ENCODE measurements around the gene HS1BP3. TPM values are rescaled to one million over a fixed set of nuclear protein-coding genes. Genes with fewer than 3 reads are reported as not detected.

The HS1BP3 gene
- total RNA-seq, 1 donor from 2014 or later = 14.4 TPM

DNA sequence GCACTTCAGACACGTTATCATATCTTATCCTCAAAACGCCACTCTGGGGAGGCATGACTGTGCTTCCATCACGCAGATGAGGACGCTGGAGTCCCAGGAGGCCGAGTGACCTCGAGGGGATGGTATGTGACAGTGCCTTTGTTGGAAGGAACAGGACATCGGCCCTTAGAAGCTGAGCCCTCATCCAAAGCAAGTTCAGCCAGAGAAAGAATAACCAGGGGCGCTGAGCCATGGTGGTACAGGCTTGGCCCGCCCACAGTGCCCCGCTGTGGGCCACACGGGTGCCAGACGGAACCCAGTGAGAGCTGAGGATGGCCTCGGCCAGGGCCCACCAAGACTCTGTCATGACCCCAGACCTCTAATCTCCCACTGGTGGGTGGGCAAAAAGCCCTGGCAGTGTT, 31.3 kb downstream of the HS1BP3 start:
- DNase-seq (ENCODE audit: low read depth) = no peak
- TF ChIP-seq, protein P1, sequence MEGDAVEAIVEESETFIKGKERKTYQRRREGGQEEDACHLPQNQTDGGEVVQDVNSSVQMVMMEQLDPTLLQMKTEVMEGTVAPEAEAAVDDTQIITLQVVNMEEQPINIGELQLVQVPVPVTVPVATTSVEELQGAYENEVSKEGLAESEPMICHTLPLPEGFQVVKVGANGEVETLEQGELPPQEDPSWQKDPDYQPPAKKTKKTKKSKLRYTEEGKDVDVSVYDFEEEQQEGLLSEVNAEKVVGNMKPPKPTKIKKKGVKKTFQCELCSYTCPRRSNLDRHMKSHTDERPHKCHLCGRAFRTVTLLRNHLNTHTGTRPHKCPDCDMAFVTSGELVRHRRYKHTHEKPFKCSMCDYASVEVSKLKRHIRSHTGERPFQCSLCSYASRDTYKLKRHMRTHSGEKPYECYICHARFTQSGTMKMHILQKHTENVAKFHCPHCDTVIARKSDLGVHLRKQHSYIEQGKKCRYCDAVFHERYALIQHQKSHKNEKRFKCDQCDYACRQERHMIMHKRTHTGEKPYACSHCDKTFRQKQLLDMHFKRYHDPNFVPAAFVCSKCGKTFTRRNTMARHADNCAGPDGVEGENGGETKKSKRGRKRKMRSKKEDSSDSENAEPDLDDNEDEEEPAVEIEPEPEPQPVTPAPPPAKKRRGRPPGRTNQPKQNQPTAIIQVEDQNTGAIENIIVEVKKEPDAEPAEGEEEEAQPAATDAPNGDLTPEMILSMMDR (conservative IDR thresholded peaks at IDR 0.05; ENCODE audit: low read depth, low read length) = no peak

DNA sequence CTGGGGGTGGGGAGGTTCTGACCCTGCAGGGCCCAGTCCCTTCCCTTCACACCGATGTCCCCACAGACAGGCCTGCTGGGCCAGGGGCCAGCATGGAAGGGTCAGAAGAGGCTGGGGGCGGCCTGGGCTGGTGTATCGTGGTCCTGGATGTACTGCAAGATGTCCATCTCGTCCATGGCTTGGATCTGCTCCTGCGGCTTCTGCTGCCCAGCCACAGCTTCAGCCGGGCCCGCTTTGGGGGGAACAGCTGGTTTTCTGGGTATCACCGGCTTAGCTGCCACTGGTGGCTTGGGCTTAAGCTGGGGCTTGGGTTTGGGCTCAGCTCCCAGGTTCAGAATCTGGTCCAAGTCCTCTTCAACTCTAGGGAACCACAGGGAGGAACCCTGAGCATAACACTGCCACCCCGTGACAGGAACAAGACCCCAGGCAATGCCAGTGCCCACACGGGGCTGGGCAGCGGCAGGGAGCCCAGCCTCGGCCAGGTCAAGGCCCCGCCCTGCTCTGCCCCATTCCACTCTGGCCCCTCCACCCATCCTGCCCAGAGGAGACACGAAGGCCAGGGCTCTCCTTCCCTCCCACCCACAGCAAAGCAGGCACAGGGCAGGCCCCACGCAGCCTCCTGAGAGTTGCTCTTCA, 31.9 kb downstream of the HS1BP3 start:
- no peak overlapping the region for H3K4me3 ChIP-seq (ENCODE audit: low read depth, low read length)
- DNase-seq (ENCODE audit: low read depth) = no peak
- TF ChIP-seq, protein P1 (conservative IDR thresholded peaks at IDR 0.05; ENCODE audit: low read depth, low read length) = no peak

More for the DNA sequence above, 31.3 kb downstream of the HS1BP3 start:
- H3K4me3 ChIP-seq (ENCODE audit: low read depth, low read length) = no peak overlapping the region

DNA sequence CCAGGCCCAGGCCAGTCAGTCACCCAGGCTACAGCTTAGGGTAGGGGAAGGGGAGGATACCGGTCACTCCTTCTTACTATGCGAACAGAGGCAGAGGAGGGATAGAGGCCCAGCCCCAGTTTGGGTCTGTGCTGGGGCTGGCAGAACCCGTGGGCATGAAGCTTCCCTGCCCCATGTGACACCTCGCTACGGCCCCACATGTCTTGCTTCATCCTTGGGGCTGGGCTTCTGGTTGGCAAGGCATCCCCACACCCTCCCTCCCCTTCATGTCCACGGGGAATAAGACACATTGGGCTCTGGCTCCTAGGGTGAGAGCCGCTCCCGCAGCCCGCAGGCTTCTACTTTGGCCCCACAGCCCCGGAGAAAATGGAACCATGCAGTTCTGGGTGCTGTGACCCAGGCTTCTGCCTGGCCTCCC, 32.4 kb downstream of the HS1BP3 start:
- no peak overlapping the region for H3K4me3 ChIP-seq (ENCODE audit: low read depth, low read length)
- DNase-seq (ENCODE audit: low read depth) = no peak
- TF ChIP-seq, protein P1 (conservative IDR thresholded peaks at IDR 0.05; ENCODE audit: low read depth, low read length) = no peak

DNA sequence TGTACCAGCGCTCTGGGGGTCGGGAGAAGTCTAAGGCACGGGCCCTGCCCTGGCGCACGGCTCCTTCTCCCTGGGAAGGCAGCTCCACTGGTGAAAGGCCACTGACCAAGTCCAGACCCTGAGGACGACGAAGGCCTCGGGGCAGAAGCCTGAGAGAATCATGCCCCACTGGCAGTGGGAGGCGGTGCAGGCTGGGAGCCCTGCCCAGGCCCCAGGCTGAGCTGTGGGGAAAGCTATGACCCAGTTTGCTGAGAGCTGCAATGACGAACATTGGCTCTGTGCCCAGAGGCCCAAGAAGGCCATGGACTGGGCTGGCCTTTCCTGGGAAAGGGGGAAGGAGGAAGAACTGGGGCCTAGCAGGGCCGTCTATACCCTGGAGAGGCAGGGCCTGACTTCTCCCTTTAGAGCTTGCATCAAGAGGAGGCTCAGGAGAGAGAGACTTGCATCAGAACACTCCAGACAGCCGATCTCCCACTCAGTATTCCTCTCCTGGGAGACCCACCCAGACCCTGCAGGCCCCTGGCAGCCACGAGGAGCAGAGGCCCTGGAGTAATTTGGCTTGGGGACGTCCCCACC, 32.9 kb downstream of the HS1BP3 start:
- DNase-seq (ENCODE audit: low read depth) = peak; percentile 87
- TF ChIP-seq, protein P1 (conservative IDR thresholded peaks at IDR 0.05; ENCODE audit: low read depth, low read length) = peak; percentile 51
- no peak overlapping the region for H3K4me3 ChIP-seq (ENCODE audit: low read depth, low read length)

DNA sequence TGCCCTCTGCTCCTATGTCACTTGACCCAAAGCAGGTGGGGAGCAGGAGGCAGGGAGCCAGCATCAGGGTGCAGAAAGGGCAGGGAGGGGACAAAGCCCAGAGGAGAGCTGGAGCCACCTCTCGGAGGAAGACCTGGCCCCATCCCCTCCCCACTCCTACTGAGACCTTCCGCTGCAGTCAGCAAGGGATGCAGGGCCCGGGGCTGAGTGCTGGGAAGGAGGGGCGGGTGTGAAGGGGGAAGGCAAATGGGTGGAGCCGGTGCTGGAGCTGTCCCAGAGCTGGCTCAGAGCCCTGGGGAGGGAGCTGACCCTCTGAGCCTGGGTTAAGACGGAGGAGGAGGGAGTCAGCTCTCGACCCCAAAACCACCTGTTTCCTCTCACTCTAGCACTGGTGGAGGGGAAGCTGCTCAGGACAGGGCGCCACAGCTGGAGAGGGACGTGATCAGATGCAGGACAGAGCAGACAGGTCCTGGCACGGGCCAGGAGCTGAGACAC, 33.8 kb downstream of the HS1BP3 start:
- TF ChIP-seq, protein P1 (conservative IDR thresholded peaks at IDR 0.05; ENCODE audit: low read depth, low read length) = no peak

DNA sequence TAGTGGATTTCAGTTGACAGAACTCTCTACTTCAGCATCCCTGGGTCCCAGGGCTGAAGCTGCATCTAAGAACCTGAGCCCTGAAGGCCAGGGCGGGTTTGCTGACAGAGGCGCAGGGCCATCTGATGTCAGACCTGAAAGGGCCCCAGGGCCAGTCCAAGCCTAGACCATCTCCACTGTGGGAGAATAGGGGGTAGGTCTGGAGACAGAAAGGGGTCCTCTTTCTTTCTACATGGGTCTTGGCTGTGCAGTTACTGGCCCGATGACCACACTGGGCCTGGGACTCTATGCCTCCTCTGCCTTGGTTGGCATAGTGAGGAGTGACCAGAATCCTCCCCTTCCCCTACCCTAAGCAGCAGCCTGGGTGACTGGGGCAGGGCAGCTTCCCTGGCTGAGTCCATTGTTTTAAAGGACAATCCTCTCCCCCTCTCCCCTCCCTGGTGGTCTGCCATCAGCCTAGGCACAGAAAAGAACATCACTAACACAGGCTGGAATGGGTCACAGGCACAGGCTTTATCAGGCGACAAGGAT, 34.5 kb downstream of the HS1BP3 start:
- no peak overlapping the region for H3K4me3 ChIP-seq (ENCODE audit: low read depth, low read length)
- DNase-seq (ENCODE audit: low read depth) = no peak
- TF ChIP-seq, protein P1 (conservative IDR thresholded peaks at IDR 0.05; ENCODE audit: low read depth, low read length) = no peak

More for the DNA sequence above, 33.8 kb downstream of the HS1BP3 start:
- no peak overlapping the region for H3K4me3 ChIP-seq (ENCODE audit: low read depth, low read length)
- DNase-seq (ENCODE audit: low read depth) = no peak
